HL-60 (cell line): ENCODE measurements around the gene NPC1.

ENCODE experiments used
- DNase-seq, 2 experiments: peaks; one replicate each; pipeline ENCODE4 v3.0.0-alpha.2; 2010 to 2020; ENCODE audit warnings: low read depth in 1 of 2, low spot score in 1 of 2
- H3K27ac ChIP-seq: fragments of 250-450 bp; sonication (Bioruptor Pico); replicated peaks from 2 replicates; pipeline ENCODE4 v1.5.1; 2020; ENCODE audit warnings: mild to moderate bottlenecking, moderate library complexity
- H3K27me3 ChIP-seq: fragments of 250-450 bp; sonication (Bioruptor Pico); 2 replicates; pipeline ENCODE4 v1.5.1; 2021; ENCODE audit warnings: mild to moderate bottlenecking, moderate library complexity; ENCODE audit not compliant: insufficient read depth, poor library complexity, severe bottlenecking
- H3K4me3 ChIP-seq: replicated peaks from 2 replicates; pipeline ENCODE4 v1.5.1; 2011; ENCODE audit warnings: mild to moderate bottlenecking, control low read depth, low read length; ENCODE audit not compliant: insufficient read depth
- GABPA ChIP-seq: IDR thresholded peaks from 2 replicates; pipeline ENCODE4 v1.6.1; 2012; ENCODE audit warnings: low read depth
- POLR2AphosphoS5 ChIP-seq: IDR thresholded peaks from 2 replicates; pipeline ENCODE4 v1.6.1; 2012; ENCODE audit warnings: low read depth
- SPI1 ChIP-seq: IDR thresholded peaks from 2 replicates; pipeline ENCODE4 v1.6.1; 2012; ENCODE audit warnings: low read depth, mild to moderate bottlenecking, borderline replicate concordance
- TF ChIP-seq, protein P1 (sequence below): IDR thresholded peaks from 2 replicates; pipeline ENCODE4 v1.6.1; 2012; ENCODE audit warnings: low read depth; ENCODE audit not compliant: insufficient replicate concordance
- TF ChIP-seq, protein P2 (sequence below): IDR thresholded peaks from one replicate; pipeline ENCODE4 v1.5.1; 2011; ENCODE audit warnings: low read length, control low read depth, inconsistent platforms; ENCODE audit not compliant: insufficient read depth

The NPC1 gene

GRCh38 chr18:23550898-23551297 lies 35.4 kb downstream of the NPC1 start:
- TF ChIP-seq SPI1 (no peak), POLR2AphosphoS5 (no peak), GABPA (no peak)
- TF ChIP-seq, protein P1, sequence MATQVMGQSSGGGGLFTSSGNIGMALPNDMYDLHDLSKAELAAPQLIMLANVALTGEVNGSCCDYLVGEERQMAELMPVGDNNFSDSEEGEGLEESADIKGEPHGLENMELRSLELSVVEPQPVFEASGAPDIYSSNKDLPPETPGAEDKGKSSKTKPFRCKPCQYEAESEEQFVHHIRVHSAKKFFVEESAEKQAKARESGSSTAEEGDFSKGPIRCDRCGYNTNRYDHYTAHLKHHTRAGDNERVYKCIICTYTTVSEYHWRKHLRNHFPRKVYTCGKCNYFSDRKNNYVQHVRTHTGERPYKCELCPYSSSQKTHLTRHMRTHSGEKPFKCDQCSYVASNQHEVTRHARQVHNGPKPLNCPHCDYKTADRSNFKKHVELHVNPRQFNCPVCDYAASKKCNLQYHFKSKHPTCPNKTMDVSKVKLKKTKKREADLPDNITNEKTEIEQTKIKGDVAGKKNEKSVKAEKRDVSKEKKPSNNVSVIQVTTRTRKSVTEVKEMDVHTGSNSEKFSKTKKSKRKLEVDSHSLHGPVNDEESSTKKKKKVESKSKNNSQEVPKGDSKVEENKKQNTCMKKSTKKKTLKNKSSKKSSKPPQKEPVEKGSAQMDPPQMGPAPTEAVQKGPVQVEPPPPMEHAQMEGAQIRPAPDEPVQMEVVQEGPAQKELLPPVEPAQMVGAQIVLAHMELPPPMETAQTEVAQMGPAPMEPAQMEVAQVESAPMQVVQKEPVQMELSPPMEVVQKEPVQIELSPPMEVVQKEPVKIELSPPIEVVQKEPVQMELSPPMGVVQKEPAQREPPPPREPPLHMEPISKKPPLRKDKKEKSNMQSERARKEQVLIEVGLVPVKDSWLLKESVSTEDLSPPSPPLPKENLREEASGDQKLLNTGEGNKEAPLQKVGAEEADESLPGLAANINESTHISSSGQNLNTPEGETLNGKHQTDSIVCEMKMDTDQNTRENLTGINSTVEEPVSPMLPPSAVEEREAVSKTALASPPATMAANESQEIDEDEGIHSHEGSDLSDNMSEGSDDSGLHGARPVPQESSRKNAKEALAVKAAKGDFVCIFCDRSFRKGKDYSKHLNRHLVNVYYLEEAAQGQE = no peak
- TF ChIP-seq, protein P2, sequence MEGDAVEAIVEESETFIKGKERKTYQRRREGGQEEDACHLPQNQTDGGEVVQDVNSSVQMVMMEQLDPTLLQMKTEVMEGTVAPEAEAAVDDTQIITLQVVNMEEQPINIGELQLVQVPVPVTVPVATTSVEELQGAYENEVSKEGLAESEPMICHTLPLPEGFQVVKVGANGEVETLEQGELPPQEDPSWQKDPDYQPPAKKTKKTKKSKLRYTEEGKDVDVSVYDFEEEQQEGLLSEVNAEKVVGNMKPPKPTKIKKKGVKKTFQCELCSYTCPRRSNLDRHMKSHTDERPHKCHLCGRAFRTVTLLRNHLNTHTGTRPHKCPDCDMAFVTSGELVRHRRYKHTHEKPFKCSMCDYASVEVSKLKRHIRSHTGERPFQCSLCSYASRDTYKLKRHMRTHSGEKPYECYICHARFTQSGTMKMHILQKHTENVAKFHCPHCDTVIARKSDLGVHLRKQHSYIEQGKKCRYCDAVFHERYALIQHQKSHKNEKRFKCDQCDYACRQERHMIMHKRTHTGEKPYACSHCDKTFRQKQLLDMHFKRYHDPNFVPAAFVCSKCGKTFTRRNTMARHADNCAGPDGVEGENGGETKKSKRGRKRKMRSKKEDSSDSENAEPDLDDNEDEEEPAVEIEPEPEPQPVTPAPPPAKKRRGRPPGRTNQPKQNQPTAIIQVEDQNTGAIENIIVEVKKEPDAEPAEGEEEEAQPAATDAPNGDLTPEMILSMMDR = no peak
- no peak overlapping the region for H3K27ac ChIP-seq
- no peak for DNase-seq
- no peaks in the 10 kb centered on the region for H3K27me3 ChIP-seq
- H3K4me3 ChIP-seq = no peak overlapping the region

- H3K27me3 ChIP-seq = no peaks in the 10 kb centered on the region
- no peak overlapping the region for H3K27ac ChIP-seq
- no peak for DNase-seq
- TF ChIP-seq, protein P1 = no peak
- H3K4me3 ChIP-seq = no peak overlapping the region
These were observed 37.6 kb downstream of the NPC1 start for GRCh38 chr18:23548719-23549118.

- Histone ChIP-seq H3K4me3 (no peak overlapping the region), H3K27me3 (no peaks in the 10 kb centered on the region), H3K27ac (no peak overlapping the region)
- TF ChIP-seq, protein P1 = no peak
- TF ChIP-seq, protein P2 = no peak
- TF ChIP-seq GABPA (no peak), SPI1 (no peak), POLR2AphosphoS5 (no peak)
- no peak for DNase-seq
These were observed 38.0 kb downstream of the NPC1 start for GRCh38 chr18:23548275-23548674.

DNA sequence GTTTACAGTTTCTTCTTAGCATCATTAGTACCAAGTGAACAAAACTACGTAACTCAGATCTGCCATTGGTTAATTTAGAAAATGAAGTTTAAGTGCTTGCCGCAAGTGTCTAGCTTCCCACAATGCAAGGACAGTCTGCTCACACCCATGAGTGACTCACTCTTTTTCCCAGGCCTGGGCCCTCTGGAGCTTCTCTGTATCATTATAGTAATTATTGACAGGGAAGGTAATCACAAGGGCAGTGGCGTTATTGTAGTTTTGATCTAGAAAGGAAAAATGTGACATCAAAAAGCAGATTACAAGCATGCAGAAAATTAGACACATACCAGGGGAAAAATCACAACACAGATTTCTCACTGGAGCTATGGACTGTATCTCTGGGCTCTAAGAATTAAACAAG lies 38.5 kb downstream of the NPC1 start:
- no peak overlapping the region for H3K4me3 ChIP-seq
- TF ChIP-seq, protein P1 = no peak
- TF ChIP-seq, protein P2 = no peak
- TF ChIP-seq POLR2AphosphoS5 (no peak), SPI1 (no peak), GABPA (no peak)
- no peaks in the 10 kb centered on the region for H3K27me3 ChIP-seq
- H3K27ac ChIP-seq = no peak overlapping the region
- DNase-seq = no peak
